Measurements from ENCODE around the gene GPATCH8. TPM values are rescaled to one million over a fixed set of nuclear protein-coding genes. Genes with fewer than 3 reads are reported as not detected.

Gene GPATCH8
- total and polyA plus RNA-seq, 10 of the 15 experiments (the other 5 are each of a cell fraction or from before 2014, with no cell fraction given), result 11.7 to 45.1 (median 21.3) TPM

- WGBS (ENCODE audit: insufficient coverage, insufficient replicate concordance, low lambda C conversion rate, missing lambda C conversion rate), result 94% methylated on average over 7 of the region's 8 CpGs
- in situ Hi-C loops (cut with MboI), result no loop called here
- CTCF ChIA-PET, result interaction anchor here (0.5 to 12.5 kb wide), 9 partner anchors 12 to 696 kb away, joined by 3 to 154 read pairs (median 7); partner anchors contain the start of genes FAM171A2 and SLC25A39
- BruUV-seq (replicated peaks), result no TSS peak
- Histone ChIP-seq H4K20me1 (ENCODE audit: control insufficient read depth, insufficient read depth) (no peaks in the 10 kb centered on the region), H3K36me3 (ENCODE audit: control insufficient read depth in 2 of 2, insufficient read depth in 2 of 2, low read length in 1 of 2) (peaks cover 18 to 20% of the 10 kb centered on the region in 2 experiments; a peak in 3 of 4 replicates), H3K4me2 (ENCODE audit: control insufficient read depth, insufficient read depth) (no peak overlapping the region), H3K27me3 (replicated peaks in 1 of 2; ENCODE audit: control insufficient read depth in 2 of 2, insufficient read depth in 2 of 2, low read length in 1 of 2) (no peaks in the 10 kb centered on the region; a peak in 1 of 4 replicates), H3K4me1 (ENCODE audit: control insufficient read depth, insufficient read depth, low read length) (peaks cover 34% of the 10 kb centered on the region), H3K27ac (ENCODE audit: control insufficient read depth, insufficient read depth) (no peak overlapping the region), H3K9me3 (replicated peaks; ENCODE audit: control insufficient read depth, insufficient read depth, low read length) (no peaks in the 10 kb centered on the region), H3K9ac (ENCODE audit: control insufficient read depth, insufficient read depth, low read length) (no peak overlapping the region), H3K79me2 (ENCODE audit: control insufficient read depth, insufficient read depth, low read length) (peaks cover 20% of the 10 kb centered on the region), H2AFZ (ENCODE audit: control insufficient read depth, low read depth, low read length) (no peak overlapping the region), H3K4me3 (no peak overlapping the region)
- no peak for ATAC-seq
- TF ChIP-seq KLF5 (IDR thresholded peaks at IDR 0.05; ENCODE audit: partially characterized antibody) (no peak), TAF1 (IDR thresholded peaks at IDR 0.05; ENCODE audit: borderline replicate concordance, low read depth, low read length) (no peak), CBFB (IDR thresholded peaks at IDR 0.05; ENCODE audit: low read depth) (no peak), RELB (IDR thresholded peaks at IDR 0.05; ENCODE audit: low read depth) (no peak), NR2C1 (IDR thresholded peaks at IDR 0.05) (no peak), PAX5 (IDR thresholded peaks at IDR 0.05; ENCODE audit: borderline replicate concordance, low read depth, low read length) (no peak), DPF2 (IDR thresholded peaks at IDR 0.05) (no peak), PBX3 (IDR thresholded peaks at IDR 0.05; ENCODE audit: insufficient replicate concordance, low read depth, low read length) (no peak), NR2C2 (IDR thresholded peaks at IDR 0.05; ENCODE audit: borderline replicate concordance, control insufficient read depth, insufficient read length, low read depth) (no peak), ZNF592 (IDR thresholded peaks at IDR 0.05) (no peak), GATAD2B (conservative IDR thresholded peaks at IDR 0.05; ENCODE audit: low read depth) (no peak), SRF (IDR thresholded peaks at IDR 0.05; ENCODE audit: low read depth in 2 of 2, low read length in 2 of 2) (no peak), STAT3 (IDR thresholded peaks at IDR 0.05; ENCODE audit: low read depth, low read length) (no peak), YY1 (IDR thresholded peaks at IDR 0.05; ENCODE audit: low read depth, low read length) (no peak), KDM1A (IDR thresholded peaks at IDR 0.05; ENCODE audit: borderline replicate concordance) (no peak), ATF3 (IDR thresholded peaks at IDR 0.05; ENCODE audit: borderline replicate concordance, extremely low read depth, low read depth, low read length) (no peak)
- DNase-seq (ENCODE audit: low read depth, low spot score), result no peak
- FAIRE-seq, result no peak
- intact Hi-C loops (cut with micrococcal nuclease; ENCODE audit: unreplicated experiment), result no loop called here
- SMC1A ChIA-PET (ENCODE audit: uncharacterized antibody, unreplicated experiment), result interaction anchor here (1.2 to 1.6 kb wide), 2 partner anchors 50 to 166 kb away, joined by 3 to 6 read pairs; no protein-coding TSS in a partner anchor
- POLR2A ChIA-PET, result no interaction called here
- RAD21 ChIA-PET (ENCODE audit: unreplicated experiment), result interaction anchor here (1.1 to 3.0 kb wide), 3 partner anchors 20 to 141 kb away, joined by 4 to 21 read pairs (median 13); no protein-coding TSS in a partner anchor
These were observed 151.7 kb downstream of the GPATCH8 start for GRCh38 chr17:44351464-44351863.

All from GM12878 (cell line).